NCI-H1417 (cell line): ENCODE results near the gene B3GNT2.
"Not testable (repeated sequence)": the region's sequence is repeated elsewhere in the genome, so short reads cannot be mapped to it uniquely, and the experiment has no call there.

ENCODE experiments used
- DNase-seq, 3 experiments: peaks; one replicate each; lab custom pipeline; 2025; lab: John Stamatoyannopoulos, UW

The B3GNT2 gene

DNA sequence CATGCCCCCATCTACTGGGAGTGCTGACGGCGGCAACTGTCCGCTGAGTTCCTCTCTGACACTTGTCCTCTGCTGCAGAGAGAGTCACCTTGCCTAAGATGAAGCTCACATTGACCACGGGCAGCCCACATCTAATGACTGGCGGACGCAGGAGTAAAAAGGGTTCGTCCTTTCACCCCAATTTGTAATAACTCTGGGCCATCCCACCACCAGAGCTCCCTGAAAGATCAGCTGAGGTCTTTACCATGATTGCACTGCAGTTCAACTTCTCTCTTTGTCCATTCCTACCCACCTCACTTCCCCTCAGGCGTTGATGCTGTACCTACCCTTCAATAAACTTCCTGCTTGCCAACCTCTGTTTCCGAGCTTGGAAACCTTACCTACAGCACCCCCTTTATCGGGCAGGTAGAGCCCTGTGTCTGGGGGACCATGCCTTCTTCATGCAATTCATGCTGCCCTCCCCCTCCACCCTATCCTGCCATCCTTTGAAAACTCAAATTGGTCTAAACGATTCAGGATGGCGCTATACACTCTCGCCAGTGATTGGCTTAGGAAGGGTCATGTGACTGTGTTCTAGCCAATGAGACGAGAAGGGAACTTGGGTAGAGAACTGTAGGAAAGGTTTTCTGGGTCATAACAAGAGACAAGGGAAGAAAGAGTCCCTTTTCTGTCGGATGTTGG, 10.3 kb upstream of the B3GNT2 start:
- DNase-seq: no peak

DNA sequence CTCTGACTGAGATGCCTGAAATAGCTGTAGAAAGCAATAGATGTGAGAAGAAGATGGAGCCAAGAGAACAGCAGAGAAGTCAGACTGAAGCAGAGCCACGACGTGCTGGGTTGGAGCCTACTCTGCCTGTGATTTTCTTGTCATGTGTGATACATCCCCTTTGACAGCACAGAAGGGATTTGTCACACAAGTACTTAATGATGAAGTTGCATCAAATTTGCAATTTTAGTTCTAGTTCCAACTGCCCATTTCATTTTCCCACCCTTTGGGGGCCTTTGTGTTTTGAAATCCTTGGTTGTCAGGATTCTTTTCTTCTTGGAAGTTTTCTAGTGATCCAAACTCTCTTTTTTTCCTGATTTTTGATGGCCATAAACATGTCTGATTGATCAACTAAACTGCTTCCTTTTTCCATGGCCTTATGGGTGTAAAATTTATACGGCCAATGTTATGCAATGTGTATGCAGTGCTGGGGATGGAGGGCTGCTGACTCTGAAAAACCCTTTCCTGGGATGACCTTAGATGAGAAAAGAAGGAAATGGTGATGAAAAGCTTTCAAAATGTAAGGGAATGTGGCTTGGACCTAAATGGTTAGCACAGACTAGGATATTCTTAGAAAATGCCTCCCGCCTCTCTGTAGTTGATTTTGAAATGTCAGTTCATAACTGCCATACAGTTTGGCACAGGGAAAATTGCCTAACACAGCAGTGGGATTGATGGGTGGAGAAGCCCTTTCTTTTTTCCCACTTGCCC, 9.6 kb upstream of the B3GNT2 start:
- DNase-seq: no peak

DNA sequence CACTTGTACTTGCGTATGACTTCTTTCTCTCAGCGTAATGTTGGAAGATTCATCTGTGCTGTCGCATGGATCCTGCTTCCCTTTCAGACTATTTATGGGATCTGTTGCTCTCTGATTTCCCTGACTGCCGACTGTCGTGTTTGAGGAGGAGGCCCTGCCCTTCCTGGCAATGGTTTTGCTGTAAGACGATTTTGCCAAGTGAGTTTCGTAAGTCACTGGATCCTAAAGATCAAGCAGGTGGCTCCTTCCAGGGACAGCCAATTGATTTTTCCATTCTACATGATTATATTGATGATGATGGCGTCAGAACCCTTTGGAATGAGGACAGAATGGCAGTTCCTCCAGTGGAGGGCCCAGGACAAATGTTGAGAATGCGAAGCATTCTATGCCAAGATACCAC, 8.7 kb upstream of the B3GNT2 start:
- no peak for DNase-seq

DNA sequence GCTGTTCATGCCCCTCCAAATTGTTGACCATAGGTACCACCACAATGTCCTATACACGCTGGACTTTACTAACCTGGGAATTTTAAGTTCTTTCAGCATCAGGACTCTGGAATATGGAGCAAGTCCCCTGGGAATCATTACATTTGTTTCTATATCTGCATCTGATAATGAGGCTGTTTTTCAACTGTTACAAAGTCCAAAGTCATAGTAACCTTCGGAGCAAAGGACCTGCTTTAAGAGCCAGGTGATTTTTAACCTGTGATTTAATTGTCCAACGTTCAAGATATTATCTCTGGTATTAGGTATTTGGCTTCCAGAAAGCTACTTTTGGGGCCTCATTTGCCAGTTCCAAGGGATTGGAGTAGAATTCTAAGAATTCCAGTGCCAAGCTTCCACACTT, 7.5 kb upstream of the B3GNT2 start:
- no peak for DNase-seq

DNA sequence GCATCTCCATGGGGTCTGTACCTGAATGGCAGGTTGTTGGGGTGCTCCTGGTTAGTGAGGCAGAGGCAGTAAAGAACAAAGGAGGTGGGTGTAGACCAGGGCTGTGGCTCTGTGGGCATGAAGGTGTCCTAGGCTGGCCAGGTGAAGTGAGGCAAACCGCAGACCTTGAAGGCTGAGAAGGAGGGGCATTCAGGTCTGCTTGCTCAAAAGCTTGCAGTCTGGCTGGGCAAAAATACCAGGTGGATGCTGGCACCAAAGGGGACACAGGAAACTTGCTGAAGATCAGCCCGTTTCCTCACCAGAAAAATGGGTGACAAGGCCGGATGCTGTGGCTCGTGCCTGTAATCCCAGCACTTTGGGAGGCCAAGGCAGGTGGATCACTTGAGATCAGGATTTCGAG, 6.7 kb upstream of the B3GNT2 start:
- DNase-seq: no peak

DNA sequence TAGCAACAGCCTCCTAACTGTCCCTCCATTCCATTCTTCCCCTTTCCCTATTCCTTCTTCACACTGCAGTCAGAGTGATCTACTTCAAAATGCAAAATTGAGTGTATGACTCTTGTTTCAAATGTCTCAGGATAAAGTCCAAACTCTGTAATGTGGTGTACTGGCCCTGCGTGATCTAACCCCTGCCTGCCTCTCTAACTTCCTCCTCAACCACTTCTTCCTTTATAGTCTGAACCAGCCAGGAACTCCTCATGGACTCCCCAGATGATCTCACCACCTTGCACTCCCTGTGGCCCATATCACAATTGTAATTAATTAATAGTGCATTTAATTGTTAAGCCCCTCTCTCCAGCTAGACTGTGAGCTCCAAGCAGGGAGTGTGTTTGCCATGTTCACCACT, 3.1 kb upstream of the B3GNT2 start:
- DNase-seq: no peak

DNA sequence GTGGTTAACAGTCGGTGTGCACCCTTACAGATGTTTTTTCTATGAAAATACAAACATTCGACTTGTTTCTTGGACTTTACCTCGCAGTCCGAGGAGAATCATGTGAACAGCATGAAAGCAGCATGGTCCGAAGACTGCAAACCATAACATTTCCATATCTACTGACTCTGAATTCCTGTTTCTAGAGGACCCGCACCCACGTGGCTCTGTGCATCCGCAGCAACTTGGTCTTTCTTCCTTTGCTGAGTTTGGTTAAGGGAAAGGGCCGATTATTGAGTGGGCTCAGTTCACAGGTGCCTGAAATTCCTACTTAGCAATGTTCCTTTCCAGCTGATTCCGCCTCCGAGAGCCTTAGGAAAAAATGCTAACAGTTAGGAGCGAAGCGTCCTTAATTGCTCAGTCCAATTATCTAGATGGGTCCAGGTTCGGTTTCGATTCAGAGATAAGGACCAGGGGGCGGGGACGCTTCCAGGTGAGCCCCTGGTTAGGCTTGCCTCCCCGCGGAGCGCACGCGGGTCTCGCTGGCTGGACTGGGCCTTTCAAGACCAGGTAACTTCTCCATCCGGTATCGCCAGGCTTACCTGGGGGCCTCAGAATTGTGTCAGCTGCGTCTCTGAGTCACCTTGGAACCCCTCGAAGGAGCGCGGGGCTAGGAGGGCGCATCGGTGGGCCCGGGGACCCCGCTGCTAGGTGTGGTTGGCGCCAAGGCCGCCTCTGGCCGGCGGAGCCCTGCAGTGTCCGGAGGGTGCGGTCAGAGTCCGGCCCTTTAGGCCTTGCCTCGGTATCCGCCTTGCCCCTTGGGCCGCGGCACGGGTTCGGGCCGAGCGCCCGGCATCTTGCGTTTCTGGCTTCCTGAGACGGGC, 1.1 kb upstream of the B3GNT2 start:
- DNase-seq: no peak

DNA sequence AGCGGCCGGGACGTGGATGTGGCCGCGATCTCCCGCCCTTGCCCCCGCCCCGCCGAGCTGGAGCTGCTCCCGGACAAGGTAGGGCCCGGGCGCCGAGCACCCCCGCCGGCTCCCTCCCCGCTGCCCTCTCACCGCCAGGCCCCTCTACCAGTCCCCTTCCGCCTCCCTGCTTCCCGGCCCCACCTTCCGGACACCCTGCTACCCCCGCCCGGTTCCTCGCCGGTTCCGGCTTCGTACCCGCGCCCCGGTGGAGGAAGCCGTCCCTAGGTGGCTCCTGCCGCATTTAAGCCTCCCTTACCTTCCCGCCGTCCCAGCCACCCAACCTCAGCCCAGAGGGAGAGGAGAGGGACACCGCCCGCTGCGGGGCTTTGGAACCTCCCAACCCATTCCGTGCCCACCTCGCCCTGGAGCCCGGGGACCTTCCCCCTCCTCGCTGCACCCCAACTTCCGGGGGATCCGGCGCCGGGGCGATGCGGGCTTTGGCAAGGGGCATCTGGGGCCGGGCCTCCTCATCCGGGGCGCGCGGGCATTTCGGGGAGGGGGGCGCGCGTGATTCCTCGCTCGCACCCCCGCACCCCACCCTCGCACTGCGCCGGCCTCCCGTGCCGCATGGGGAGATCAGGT, 475 bp downstream of the B3GNT2 start:
- peak in 2 of 3 experiments; percentile 48 to 83 for DNase-seq

DNA sequence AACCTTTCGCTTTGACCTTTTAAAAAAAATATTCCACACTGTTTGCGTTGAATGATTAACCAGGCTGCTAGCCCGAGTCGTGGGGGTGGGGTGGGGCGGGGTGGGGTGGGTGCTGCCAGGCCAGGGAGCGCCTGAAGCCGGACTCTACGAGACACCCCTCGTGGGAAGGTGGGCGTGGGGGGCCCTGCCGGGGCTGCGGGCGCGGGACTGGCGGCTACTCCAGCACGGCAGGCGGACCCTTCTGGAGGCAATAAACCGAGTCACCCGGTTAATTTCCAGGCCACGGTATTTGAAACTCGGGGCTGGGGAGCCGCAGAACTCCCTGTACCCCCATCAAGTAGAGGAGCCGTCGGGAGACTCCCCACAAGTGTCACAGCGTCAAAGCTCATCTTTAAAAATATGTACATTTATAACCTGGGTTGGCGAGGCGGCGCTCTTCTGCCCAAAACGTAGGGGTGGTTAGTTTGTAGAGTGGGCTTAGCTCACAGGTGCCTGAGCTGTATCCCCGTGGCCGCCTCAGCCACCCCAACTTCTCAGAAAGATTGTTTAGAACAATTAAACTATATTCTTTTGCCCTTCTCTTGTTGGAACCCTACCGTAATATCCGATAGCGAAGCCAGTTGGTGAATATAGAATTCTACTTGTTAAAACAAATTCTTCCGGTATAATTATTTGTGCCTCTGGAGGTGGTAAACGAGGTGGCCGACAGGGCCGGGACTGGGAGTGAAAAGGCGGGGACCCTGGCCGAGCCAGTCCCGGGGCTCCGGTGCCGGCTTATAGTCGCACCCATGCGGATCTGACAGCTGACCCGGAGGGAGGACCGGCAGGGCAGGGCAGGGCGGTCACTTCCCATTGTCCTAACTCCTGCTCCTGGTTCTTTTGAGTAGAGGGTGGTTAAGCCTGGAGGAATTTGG, 1.4 kb downstream of the B3GNT2 start:
- DNase-seq: peak in 2 of 3 experiments; percentile 53 to 58

DNA sequence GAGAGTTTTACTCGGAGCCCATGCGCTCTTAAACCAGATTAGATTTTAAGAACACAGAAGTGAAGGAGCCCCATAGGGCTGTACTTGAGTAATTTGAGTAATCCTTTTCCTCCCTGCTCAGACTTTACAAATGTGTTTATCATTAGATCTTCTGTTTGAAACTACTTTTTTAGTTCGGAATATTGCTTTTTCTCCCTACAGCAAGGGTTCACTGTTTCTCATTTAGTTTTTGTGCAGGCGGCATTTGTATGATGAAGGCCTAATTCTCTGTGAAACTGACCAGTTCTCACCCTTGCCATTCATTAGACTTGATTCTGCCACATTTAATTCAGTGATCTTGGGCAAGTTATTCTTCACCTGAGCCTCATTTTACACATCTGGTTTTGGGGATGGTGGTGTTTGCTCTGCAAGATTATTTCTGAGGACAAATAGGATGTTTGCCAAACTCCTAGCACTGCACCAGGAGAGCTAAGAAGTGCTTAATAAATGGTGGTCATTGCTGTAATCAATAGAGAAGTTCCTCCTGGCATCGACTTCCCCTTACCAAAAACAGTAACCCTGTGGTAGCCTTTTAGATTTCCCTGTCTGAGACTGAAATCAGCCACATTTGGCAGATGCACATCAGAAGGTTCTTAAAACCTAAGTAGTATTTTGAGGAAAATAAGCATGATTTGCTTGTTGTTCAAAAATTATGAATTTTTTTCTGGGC, 2.2 kb downstream of the B3GNT2 start:
- DNase-seq: peak in 1 of 3 experiments; percentile 35

DNA sequence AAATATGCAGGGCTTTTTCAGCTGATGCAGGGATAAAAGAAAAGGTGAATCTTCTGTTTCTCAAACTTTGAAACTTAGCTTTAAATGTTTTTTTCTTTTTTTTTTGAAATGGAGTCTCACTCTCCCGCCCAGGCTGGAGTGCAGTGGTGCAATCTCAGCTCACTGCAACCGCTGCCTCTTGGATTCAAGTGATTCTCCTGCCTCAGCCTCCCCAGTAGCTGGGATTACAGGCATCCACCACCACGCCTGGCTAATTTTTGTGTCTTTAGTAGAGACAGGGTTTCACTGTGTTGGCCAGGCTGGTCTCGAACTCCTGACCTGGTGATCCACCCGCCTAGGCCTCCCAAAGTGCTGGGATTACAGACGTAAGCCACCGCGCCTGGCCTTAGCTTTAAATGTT, 2.9 kb downstream of the B3GNT2 start:
- not testable (repeated sequence) for DNase-seq

DNA sequence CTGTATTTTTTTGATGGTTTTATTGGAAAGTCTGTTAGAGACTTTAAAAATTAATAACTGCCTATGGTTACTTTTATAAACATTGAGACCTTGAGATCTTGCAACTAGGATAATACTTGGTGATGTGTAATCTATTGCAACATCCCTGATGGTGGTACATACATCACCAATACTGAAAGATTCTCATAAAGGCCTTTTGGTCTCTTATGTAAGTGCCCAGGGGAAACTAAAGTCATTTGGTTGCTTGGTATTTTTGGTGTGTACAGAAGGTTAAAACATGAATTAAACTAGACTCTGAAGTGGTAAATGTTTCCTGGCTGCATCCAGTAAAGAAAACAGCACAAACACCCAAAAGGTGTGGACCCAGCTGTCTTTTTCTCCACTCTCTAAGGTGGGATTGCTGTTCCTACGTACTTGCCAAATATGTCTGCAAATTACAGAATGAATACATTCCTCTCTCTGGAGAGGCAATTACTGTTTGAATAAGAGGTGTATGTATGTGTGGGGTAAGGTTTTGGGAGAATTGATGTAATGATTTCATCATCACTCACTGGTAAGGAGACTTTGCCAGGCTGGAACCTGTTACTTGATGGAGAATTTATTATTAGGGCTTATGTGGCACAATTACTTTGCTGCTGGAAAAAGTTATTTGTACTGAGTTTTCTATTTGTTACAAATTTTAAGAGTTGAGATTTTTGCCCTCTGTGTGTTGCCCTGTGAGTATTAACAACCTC, 3.6 kb downstream of the B3GNT2 start:
- DNase-seq: peak in 1 of 3 experiments; percentile 50

DNA sequence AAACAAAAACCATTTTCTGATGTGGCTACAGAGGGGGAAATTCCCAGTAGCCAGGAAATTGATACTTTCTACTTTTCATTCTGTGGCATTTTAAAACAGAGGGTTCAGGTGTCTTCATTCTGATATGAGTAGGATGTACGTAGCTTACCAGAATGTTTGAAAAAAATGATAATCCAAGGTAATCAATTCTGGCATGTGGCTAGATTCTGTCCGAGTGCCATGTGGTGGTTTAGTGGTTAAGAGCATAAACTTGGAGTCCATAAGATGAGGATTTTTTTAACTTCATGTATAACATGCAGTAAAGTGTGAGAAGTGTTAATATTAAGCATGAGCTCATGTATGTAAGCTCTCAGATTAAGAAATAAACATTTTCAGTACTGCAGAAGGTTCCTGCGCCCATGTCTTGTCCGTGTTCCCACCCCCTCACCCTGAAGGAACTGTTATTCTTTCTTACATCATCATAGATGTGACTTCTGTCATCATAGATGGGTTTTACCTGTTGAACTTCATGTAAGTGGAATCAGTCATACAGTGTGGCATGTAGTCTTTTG, 4.5 kb downstream of the B3GNT2 start:
- peak in 1 of 3 experiments; percentile 36 for DNase-seq

DNA sequence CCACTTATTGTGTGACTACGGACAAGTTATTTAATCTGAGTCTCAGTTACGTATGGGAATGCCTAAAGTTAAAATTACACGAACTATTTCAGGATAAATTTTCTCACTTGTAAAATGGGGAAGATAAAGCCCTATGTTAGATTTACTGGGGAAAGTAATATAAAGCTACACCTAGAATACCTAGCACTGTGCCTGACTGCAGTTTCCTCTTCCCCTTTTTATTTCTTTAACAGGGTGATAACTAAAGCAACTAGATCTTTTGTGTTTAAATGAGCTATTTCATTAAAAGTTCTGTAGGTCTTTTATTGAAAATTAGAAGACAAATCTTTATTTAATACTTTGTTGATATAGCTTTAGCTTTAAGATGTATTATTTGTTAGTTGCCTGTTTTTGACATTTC, 5.0 kb downstream of the B3GNT2 start:
- DNase-seq: no peak

DNA sequence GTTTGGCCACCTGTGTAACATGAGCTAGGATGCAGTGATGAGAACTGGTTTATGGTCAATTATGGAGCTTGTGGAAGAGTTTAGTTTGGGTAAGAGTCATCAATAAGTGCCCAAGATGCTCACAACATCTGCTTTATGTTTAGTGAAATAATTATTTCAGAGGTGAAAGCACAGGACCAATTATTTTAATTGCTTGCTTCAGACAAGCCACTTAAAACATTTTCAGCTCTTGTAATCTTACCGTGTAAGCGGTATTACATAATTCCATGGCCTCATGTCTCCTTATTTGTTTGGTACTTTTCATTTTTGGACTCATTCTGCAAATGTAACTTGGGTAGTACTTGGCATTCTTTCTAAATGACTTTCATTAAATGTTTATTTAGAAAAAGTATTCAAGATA, 5.4 kb downstream of the B3GNT2 start:
- DNase-seq: peak; percentile 46 to 93 (median 61)

DNA sequence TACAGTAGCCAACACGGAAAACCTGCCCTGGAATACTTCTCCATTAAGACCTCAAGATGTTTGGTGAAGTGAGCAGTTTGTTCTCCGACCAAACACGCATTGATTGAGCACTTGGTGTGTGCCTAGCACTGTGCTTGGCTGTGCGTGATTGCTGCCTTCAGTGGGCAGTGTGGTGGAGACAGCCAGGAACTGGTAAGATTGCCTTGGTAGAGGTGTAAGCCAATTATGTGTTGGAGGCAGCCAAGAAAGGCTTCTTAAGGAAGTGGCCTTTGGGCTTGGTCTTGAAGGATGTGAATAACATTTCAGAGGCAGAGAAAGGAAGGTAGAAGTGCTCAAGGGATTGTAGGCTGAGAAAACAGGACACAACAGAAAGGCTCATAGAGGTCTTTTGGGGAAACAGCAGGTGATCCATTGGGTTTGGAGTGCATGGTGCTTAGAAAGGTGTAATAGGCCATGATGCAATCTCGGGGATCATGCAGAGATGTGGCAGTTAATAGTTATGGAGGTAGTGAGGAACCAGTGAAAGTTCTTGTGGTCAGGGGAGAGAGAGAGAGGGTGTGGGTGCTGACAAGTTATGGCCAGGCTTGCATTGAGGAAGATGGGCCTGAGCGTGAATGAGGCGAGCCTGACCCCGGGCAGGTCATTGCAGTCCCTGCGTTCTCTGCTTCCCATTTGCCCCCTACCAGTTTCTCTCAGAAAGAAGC, 6.3 kb downstream of the B3GNT2 start:
- DNase-seq: peak in 1 of 3 experiments; percentile 35

DNA sequence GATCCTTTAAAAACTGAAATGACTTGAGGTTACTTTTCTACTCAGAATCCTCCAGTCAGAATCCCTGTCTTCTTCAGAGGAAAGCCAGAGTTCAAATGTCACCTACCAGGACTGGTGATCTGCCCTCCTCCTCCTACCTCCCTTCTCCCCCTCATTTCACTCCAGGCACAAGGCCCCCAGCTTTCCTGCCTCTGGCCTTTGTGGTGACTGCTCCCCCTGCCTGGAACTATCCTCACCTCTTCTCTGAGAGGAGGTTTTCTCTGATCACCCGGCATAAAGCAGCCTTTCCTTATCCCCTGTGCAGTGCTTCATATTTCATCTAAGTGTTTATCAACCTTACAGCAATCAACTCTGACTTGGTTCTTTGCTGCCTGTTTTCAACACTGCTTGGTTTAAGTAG, 6.8 kb downstream of the B3GNT2 start:
- no peak for DNase-seq

DNA sequence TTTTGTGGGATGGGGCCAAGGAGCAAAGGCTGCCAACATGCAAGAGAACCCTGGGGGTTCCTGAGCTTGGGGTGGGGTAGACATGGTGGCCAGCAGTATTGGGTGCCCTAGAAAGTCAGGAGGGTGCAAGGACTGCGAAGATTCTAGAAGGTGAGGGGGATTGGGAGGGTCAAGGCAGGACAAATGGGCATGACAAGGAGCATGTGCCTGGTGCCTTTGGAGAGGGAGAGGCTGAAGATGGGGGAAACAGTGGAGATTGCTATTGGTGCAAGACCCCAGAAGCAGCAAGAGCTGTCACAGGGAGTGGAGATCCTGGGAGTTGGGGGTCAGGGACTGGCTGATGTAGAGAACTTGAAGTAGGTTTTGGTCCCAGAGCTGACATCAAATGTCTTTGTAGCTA, 7.5 kb downstream of the B3GNT2 start:
- no peak for DNase-seq

DNA sequence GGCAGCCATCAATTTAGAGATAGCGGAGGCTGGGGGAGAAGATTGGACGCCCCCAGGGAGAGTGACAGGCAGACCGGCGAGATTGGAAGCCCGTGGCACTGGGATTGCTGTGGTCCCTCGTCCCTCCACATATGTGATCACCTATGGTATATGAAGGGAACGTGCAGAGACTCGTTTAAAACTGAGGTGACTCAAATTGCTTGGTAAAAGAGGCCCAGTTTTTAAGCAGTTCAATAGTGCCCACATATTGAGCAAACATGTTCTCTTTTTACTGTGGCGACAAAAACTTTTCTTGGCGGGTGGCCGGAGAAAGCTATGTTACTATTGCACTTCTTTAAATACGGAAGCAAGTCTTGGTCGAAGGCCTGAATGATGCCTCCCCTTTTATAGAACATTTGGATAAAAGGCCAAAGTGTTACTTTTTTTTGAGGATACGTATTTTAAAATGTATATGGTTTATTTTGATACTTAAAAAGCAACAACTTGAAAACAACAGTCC, 9.1 kb downstream of the B3GNT2 start:
- no peak for DNase-seq
